Breast epithelium (tissue), 3 donors: ENCODE data around the gene SYT15.
"Not testable (repeated sequence)": the region's sequence is repeated elsewhere in the genome, so short reads cannot be mapped to it uniquely, and the experiment has no call there.

Source experiments
- CTCF ChIP-seq, 3 donors: fragments of 450-650 bp; IDR thresholded peaks; one replicate each; pipeline ENCODE4 v1.5.1; 2016 to 2017; ENCODE audit warnings: antibody characterized with exemption in 3 of 3, mild to moderate bottlenecking in 3 of 3, moderate library complexity in 3 of 3
- POLR2A ChIP-seq: fragments of 450-650 bp; IDR thresholded peaks from one replicate; pipeline ENCODE4 v1.6.1; 2016; ENCODE audit warnings: antibody characterized with exemption, mild to moderate bottlenecking, moderate library complexity
- POLR2AphosphoS5 ChIP-seq, 3 donors: sonication (generic); formaldehyde crosslinking; IDR thresholded peaks; one replicate each; pipeline ENCODE4 v1.6.1; 2017; ENCODE audit warnings: antibody characterized with exemption in 3 of 3

GRCh38 chr10:46631683-46632082, 52.8 kb downstream of the SYT15 start:
- TF ChIP-seq POLR2AphosphoS5 (IDR thresholded peaks at IDR 0.05); POLR2A; CTCF (IDR thresholded peaks at IDR 0.05): not testable (repeated sequence)
